GM21367 (cell line): ENCODE results near the gene TULP1.
"Not testable (repeated sequence)": the region's sequence is repeated elsewhere in the genome, so short reads cannot be mapped to it uniquely, and the experiment has no call there.

Source experiments
- ATAC-seq: cut with Tn5 transposase; IDR thresholded peaks from one replicate; pipeline ENCODE4 v1.9.1; 2021; ENCODE audit not compliant: unreplicated experiment

TULP1 gene

DNA sequence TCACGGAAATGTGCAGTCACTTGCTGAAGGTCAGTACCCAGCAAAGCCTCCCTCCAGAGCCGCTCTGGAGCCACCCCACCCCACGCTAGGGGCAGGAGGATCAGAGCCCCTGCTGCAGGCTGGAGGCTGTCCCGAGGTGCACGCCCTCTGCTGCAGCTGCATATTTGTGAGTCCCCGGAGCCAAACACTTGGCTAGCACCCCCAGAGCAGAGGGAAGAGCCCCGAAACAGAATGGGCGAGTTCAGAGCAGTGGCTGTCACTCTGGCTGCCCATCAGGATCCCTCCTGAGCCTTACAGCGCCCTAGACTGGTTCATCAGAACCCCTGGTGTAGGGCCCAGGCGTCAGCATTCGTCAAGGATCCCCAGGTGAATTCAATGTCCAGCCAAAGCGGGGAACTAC lies 9.5 kb upstream of the TULP1 start:
- no peak for ATAC-seq

DNA sequence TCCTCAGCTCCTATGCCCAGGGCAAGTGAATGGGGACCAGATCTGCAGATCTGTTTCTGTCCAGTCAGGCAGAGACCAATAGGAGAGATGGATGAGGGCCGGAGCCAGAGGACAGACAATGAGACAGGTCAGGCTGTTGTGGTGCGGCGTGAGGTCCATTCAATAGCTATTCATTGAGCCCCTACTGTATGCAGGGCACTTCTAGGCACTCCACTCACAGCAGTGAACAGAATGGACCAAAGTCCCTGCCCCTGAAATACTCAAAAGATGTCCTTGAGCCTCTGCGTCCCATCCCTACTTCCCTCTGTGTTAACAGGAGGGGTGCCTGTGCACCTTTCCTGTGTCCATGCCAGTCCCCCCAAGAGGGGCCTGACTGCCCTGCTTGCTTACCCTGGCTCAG lies 8.5 kb upstream of the TULP1 start:
- no peak for ATAC-seq

DNA sequence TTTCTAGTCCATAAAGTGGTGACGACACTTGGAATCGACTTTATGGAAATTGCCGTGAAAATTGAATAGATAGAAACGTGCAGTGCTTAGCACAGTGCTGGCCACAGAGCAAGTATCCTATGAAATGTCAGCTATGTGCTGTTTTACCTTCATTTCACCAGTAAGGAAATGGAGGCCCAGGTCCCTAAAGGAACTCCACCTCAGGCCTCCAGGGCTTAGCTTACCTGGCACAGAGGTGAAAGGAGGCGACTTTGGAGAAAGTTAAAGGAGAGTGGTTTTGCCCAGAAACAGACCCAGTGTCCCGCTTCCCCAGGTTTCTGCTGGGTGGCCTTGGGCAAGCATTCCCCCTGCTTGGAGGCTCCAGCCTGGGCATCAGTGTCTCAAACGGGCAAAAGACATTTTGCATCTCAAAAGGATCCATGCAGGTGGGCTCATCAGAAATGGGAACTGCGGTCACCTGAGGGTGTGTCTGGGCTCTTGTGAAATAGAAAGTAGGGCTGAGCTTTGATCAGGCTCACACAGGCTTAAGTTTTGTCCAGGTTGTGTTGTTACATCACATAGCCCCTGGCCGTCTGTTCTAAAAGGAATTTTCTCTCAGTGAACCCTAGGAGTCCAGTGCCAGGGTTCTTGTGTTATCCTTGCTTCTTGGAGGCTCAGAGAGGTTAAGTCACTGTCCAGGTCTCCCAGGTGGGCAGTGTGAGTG lies 6.8 kb upstream of the TULP1 start:
- no peak for ATAC-seq

DNA sequence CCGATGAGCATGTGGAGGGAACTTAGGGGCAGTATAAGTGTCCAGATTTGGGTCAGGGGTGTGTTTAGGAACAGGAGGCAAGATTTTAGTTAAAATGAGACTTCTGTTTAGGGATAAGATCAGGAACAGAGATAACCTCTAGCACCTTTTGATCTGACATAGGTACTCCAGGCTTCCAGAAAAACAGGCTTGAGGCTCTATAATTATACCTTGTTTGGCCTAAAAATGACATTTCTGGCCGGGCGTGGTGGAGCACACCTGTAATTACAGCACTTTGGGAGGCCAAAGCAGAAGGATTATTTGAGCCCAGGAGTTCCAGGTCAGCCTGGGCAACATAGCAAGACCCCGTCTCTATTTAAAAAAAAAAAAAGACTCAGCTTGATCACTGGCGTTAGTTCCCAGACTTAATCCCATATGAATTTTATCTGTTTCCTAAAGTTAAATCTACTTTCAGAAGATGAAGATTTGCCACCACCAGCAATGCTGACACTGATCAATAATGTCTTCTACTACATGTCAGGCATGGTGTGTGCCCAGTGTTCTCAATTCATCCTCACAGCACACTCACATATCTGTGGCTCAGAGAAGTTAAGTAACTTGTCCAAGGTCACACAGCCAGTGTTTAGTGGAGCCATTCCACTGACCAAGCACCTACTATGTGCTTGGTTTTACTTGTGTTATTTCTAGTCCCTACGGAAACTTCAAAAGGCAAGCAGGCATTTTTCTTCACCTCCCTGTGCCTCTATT lies 6.0 kb upstream of the TULP1 start:
- no peak for ATAC-seq

DNA sequence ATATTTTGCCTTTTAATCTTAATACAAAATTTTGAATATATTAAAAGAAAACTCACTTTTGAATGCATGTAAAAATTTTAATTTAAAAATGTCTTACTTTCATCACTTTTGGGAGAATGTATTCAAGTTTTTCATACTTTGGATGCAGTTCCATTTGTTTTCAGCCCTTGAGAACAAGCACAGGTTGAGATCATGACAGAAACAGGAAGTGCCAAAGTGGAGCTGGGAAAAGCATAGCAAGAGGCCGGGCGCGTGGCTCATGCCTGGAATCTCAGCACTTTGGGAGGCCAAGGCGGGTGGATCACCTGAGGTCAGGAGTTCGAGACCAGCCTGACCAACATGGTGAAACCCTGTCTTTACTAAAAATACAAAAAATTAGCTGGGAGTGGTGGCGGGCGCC lies 5.3 kb upstream of the TULP1 start:
- not testable (repeated sequence) for ATAC-seq

DNA sequence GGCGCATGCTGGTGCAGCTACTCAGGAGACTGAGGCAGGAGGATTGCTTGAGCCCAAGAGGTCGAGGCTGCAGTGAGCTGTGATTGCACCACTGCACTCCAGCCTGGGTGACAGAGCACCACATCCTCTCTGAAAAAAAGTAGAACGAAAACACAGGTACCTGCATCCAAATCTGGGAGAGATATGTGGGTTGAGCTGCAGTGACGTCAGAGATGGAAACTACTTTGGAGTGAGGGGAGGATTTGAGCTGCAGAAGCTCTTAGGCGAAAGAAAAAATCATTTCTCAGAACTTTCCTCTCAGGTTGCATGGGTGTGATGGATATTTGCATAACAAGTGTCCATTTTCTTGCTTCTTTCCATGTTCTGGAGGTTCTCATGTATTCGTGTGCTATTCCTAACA lies 4.0 kb upstream of the TULP1 start:
- no peak for ATAC-seq

DNA sequence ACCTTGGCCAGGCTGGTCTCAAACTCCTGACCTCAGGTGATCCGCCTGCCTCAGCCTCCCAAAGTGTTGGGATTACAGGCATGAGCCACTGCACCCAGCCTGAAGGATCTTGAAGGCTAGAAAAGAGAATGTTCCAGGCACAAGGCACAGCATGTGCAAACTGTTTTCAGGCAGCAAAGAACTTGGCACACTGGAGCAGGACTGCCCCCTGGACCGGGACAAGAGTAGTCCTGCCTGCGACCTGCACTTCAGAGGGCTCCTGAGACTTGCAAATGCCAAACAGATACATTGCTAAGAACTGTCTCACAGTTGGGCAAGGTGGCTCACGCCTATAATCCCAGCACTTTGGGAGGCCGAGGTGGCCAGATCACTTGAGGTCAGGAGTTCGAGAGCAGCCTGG lies 3.2 kb upstream of the TULP1 start:
- ATAC-seq, result not testable (repeated sequence)

DNA sequence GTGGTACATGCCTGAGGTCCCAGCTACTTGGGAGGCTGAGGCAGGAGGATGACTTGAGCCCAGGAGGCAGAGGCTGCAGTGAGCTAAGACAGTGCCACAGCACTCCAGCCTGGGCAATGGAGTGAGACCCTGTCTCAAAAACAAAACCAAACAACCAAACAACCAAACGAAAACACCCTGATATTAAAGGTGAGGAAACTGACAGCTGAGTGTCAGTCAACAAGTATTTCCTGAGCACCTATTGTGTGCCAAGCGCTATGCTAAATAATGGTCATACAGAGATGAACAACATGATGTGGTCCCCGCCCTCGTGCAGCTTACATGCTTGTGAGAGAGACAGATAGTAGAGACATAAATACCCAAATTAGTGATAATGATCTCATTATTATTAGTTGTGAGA lies 1.9 kb upstream of the TULP1 start:
- no peak for ATAC-seq

DNA sequence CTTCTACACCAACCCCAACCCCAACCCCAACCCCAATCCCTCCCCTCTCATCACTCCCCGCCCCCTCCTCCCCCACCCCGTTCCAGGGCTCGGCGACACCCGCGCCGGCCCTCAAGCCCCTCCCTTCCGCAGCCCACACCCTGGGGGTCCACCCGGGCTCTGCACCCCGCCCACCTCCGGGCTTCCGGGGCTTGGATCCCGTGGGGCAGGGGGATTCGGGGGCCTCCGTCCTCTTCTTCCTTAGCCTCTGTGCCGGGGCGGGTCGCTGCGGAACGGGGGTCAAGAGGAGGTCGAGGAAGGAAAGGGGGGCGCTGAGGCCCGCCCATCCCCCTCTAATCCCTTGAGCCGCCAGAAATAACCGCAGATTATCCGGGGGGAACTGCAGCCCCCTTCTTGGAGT lies 690 bp downstream of the TULP1 start:
- no peak for ATAC-seq

DNA sequence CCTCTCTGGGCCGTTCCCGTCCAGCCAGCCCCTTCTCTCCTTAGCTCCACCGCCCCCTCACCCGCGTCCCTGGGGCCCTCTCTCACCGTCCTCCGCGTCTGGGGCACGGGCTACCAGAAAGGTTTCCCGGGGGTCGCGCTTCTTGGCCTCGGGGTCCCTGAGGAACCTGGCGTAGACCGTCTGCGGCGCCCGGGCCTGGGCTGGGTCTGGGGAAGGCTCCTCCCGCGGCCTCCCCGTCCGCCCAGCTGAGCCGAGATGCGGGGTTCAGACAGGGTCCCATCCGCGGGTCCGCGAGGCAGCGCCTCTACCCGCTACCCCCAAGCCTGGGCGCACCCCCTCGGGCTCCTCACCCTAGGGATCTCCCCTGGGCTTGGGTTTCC lies 1.1 kb downstream of the TULP1 start:
- no peak for ATAC-seq

DNA sequence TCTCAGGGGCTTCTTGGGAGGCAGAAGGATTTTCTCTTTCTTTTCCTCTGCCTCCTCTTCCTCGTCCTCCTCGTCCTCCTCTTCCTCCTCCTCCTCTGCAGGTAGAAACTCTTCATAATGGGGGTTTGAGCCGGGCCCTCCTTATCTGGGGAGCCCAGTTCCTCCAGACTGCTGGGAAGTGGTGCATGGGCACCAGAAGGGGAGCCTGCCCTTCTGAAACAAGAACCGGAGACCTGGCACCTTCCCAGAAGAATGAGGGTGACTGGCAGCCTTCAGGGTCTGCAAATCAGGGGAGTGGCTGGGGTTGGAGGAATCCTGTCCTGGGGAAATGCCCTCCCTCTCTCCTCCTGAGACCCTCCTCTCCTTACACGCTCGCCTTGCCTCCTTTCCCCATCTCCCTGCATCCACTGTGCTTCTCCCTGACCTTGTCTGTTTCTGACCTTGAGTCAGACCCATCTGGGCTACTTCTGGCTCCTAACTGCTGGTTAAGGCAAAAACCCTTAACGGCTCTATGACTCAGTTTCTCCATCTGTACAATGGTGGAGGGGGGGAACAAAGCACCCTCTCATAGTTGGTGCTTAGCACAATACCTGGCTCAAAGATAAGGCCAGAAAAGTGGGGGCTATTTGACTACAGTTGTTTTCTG lies 1.7 kb downstream of the TULP1 start:
- no peak for ATAC-seq

DNA sequence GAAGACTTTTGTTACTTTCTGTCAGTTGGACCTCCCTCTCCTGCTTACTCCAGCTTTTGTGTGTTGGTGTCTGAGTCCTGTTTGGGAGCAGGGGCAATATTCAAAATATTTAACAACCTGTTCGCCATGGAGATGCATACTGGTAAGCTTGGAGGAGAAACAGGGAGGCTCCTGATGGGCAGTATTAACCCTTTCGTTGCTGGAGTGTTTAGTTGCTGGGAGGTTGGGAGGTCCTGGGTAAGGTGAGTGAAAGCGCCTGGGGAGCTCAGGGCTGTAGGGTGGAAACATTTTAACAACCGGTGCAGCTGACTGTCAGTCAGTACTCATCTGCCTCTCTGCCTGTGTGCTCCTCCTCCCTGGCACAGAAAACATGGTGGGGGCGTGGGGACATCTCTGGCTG lies 4.2 kb downstream of the TULP1 start:
- no peak for ATAC-seq

DNA sequence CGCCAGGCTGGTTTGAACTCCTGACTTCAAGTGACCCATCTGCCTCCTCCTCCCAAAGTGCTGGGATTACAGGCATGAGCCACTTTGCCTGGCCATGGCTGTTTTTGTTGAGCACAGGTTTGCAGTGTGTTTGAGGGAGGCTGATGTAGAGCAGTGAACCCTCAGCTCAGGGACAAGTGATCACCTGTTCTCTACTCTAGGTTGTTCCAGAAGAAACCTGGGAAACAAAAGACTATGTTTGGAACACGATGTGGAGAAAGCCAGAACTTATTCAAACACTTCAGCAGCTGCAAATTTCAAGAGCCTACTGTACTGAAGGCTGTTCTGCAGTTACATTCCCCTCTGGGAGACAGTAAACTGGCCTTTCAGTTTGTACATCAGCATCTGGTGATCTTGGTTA lies 4.7 kb downstream of the TULP1 start:
- ATAC-seq, result no peak

DNA sequence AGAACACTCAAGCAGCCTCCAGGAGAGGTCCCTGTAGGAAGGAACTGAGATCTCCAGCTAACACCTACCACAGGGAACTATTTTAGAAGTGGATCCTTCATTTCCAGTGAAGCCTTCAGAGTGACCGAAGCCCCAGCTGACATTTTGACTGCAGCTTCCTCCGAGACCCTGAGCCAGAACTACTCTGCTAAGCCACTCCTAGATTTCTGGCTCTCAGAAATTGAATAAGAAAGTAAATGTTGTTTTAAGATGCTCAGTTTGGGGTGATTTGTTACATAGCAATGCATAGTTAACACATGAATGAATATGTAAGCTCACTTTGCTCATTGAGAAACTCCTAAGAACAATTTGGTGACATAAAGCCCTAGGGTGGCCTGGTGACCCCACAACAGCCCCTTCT lies 5.5 kb downstream of the TULP1 start:
- no peak for ATAC-seq

DNA sequence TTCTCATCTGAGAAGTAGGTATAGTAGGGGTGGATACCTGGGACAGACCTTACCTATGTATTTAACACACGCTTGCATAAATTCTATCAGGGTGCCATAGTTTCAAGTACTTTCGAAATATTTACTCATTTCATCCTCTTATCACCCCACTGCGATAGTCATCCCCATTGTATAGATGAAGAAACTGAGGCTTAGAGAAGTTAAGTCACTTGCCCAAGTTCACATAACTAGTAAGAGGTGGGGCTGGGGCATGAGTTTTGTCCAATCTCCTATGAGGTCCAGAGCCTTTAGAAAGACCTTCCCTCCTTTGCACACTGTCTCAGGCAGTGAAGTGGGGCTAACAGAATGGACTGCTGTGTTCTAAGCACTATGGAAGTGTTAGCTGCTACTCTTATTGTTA lies 6.2 kb downstream of the TULP1 start:
- no peak for ATAC-seq

DNA sequence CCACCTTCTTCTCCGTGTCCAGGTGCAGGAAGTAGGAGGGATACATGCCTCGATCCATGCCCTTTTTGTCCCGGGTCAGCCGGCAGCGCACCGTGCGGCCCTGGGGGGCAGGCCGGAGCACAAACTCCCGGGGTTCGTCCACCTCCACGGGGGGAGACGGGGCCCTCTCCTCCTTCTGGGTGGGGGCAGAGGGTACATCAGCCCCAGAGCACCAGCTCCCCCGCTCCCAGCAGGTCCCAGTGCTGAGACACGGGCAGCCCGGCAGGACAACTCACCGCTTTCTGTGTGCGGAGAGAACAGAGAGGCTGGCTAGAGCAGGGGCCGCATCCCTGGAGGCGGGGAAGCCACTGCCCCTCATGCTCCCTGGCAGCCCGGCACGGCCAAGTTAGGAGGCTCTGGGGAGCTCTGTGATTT lies 6.7 kb downstream of the TULP1 start:
- ATAC-seq, result no peak

DNA sequence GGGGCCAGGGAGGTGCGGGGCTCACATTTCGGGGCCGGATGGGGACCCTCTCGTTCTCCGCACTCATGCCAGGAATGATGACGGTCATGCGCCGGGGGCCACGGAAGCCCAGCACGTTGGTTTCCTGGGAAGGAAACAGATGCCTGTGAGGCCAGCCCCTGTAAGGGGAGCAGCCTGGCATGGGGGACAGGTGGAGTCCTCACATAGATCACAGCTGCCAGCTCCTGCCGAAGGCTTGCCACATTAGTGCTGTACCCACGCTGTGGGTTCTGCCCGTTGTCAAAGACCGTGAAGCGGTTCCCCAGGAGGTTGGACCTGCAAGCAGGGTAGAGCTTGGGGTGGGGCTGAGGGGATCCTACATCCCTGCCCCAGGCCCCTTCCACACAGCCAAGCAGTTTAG lies 9.2 kb downstream of the TULP1 start:
- no peak for ATAC-seq

DNA sequence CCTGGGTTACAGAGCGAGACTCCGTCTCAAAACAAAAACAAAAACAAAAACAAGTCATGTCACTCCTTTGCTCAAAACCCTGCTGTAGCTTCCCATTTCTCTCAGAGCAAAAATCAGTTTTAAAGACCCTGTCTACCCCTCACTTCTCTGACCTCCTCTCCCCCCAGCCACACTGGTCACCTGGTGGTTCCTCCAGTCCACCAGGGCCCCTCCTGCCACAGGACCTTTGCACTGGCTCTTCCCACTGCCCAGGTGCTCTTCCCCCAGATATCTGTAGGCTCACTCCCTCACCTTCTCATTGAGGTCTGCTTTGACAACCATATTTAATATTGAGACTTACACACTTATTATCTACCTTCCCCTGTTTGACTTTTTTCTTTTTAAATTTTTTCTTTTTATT lies 10.9 kb downstream of the TULP1 start:
- ATAC-seq, result no peak

DNA sequence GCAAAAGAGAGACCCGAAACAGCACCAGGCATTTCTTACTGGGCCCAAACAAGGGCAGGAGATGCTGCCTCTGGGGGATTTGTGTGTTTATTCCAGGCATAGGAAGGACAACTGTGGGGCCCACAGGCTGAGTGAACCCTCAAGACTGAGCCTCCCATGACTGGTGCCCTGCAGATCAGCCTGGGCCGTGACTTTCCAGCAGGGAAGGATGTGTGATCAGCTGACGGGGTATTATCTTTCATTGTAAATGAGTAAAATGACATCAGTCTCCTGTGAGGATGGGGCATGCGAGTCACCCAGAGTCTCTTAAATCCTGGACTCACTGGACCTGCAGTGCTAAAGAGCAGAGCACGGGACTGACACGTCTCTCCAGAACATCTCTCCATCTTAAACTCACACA lies 11.9 kb downstream of the TULP1 start:
- no peak for ATAC-seq

DNA sequence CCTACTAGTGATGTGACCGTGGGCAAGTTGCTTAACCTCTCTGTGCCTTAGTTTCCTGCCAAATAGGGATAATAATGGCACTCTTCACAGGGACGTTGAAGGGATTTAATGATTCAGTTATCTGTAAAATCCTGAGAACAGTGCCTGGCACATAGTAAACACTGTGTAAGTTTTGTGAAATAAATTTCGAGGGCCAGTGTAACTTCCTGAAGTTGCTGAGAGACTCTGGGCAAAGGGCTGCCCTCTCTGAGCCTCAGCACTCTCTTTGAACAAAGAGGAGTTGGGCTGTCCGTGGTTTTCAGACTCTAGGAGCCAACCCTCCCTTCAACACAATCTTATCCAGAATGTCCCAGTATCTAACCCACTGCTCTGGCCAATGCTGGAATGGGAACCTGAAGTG lies 13.3 kb downstream of the TULP1 start:
- ATAC-seq, result no peak

DNA sequence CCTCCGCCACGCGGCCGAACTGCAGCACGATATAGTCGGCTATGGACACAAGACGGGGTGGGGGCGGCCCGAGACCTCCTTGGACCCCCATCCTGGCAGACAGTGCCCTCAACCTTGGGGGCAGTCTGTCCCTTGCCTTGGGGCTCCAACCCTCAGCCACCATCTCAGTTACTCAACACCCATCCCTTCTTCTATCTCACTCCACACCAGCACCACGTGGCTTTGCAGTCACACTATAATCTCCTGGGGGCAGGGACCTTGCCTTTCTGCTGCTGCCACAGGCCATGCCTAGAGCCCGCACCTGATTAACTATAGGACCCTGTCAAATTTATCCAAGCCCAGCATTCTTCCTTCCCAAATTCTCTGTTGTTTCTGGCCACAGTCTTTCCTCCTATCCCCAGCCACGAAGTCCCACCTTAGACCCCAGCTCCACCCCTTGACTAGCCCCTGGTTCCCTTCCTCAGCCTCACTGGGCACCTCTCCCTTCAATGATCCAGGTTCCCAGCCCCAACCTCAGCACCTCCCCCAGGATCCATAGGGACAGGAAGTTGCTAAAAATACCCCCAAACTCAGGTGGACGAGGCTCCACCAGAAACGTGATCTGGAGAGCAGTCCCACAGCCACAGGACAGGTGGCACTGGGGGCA lies 14.2 kb downstream of the TULP1 start:
- no peak for ATAC-seq
